GM19035 (cell line): Measurements from ENCODE around the gene WDFY2.

ENCODE experiments used
- ATAC-seq: cut with Tn5 transposase; IDR thresholded peaks from one replicate; pipeline ENCODE4 v1.9.1; 2021; ENCODE audit not compliant: unreplicated experiment

WDFY2 gene

DNA sequence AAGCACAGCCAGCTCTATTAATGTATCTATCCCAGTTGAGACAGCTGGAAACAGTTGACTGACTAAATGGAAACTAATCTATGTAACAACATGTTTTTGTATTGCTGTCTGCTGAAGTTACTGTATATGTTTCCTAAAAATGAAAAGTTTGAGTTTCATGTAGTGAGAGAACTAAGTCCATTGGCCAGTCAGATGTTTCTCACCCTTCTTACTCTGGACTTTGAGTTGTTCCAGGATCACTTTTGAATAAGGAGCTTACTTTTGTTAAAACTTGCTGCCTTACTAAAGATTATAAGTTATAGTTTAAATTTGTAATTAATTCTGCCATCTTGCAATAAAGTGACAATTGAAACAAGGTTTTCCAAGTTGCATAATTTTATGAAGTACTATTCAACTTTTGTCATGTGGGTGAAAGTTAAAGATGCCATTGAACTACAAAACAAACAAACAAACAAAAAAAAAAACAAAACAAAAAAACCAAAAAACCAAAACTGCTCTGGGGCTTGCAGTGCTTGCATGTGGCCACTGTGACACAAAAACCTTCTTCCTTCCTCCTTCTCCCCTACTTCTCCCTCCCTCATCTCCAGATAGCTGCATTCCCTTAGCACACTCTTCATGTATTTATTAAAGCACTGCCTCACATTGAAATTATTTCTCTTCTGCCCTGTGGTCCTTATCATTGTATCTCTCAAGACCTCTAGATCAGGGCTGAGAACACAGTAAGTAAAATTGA lies 15.3 kb downstream of the WDFY2 start:
- ATAC-seq, result no peak

DNA sequence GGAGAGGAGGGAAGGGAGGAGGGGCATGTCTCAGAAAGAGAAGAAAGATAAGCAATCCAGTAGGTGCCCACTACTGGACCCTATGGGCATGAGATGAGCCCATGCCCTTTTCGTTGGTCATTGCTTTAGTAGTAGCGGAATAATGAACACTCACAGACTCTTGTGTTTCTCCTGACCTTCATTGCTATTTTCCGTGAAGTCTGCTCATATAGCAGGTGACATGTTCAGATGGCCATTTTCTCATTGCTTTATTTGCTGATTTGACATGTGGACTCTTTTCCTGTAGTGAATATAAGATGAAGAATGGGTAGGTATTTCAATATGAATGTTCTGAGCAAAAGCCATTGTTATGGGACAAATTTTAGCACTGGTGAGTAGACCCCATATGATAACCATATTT lies 16.4 kb downstream of the WDFY2 start:
- ATAC-seq, result no peak

DNA sequence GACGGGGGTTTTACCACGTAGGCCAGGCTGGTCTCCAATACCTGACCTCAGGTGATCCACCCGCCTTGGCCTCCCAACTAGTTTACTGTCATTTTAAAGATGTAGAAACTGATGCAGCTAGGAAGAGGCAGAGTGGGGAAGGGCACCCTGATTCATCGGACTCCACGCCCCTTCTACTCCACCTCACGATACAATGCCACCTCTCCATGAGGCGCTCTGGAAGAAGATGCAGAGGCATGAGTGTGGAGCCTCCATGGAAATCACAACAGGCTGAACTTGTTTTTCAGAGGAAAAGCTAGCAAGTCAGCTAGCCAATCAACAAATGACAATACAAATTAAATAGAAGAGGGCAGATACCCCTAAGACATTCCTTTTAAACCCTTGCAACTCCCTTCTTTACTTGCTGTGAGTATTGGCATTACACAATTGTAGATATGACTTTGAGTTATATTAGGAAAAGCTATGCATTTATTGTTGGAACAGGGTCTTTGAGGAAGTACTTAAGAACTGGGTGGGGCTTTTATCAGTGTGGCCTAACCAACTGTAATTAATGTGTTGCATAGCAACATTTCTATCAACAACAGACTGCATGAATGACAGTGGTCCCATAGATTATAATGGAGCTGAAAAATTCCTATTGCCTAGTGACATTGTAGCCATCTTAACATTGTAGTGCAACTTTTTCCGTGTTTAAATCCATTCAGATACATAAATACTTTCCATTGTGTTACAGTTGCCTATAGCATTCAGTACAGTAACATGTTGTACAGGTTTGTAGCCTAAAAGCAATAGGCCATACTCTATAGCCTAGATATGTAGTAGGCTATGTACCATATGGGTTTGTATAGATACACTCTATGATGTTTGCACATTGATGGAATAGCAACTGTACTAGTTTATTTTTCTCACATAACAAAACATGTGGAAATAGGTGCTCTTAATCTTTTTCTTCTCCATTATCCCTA lies 17.6 kb downstream of the WDFY2 start:
- no peak for ATAC-seq

GRCh38 chr13:51603716-51604115 lies 19.5 kb downstream of the WDFY2 start:
- no peak for ATAC-seq

- no peak for ATAC-seq
These were observed 21.4 kb downstream of the WDFY2 start for GRCh38 chr13:51605698-51606097.

GRCh38 chr13:51607165-51607564 lies 22.9 kb downstream of the WDFY2 start:
- no peak for ATAC-seq

DNA sequence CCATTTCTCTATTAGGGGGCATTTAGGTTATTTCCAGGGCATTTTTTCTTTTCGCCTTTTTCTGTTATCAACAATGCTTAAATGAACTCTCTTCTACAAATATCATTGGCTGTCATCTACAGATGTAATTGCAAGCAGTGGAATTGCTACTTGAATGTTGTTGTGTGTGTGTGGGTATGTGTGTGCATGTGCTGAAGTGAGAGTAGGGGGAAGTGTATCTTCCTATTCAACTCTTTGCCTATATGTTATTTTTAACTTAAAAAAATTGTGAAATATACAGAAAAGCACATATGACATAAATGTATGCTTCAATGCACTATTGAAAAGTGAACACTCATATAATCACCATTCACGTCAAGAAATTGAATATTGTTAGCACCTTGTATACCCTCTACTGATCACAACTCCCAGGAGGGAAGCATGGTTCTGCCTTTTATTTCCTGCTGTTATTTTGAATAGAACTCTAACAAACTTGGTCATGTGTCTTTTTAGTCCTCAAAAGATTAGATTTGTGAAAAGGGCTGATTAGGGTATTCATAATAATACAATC lies 24.7 kb downstream of the WDFY2 start:
- no peak for ATAC-seq

GRCh38 chr13:51612867-51613266 lies 28.6 kb downstream of the WDFY2 start:
- no peak for ATAC-seq

GRCh38 chr13:51613535-51613934 lies 29.3 kb downstream of the WDFY2 start:
- no peak for ATAC-seq

- ATAC-seq, result peak; percentile 95
These were observed 30.1 kb downstream of the WDFY2 start for GRCh38 chr13:51614350-51614786.

DNA sequence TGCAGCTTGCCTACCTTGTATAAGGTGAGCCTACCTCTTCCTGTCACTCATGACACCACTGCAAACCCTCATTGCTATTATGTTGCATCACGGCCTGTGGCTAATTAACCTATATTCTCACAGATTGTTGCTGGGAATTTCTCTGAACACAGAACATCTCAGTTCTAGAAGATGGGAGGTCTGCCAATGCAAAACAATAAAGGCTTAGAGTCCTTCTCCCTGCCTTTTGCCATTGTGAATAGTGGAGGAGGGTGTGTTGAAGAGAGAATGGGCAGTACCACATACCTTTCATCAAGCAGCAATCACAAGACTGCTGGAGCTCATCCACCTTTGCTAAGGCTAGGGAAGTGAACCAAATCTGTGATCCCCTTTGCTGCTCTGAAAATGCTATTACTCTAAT lies 34.4 kb downstream of the WDFY2 start:
- no peak for ATAC-seq

GRCh38 chr13:51619614-51620013 lies 35.4 kb downstream of the WDFY2 start:
- ATAC-seq, result no peak

DNA sequence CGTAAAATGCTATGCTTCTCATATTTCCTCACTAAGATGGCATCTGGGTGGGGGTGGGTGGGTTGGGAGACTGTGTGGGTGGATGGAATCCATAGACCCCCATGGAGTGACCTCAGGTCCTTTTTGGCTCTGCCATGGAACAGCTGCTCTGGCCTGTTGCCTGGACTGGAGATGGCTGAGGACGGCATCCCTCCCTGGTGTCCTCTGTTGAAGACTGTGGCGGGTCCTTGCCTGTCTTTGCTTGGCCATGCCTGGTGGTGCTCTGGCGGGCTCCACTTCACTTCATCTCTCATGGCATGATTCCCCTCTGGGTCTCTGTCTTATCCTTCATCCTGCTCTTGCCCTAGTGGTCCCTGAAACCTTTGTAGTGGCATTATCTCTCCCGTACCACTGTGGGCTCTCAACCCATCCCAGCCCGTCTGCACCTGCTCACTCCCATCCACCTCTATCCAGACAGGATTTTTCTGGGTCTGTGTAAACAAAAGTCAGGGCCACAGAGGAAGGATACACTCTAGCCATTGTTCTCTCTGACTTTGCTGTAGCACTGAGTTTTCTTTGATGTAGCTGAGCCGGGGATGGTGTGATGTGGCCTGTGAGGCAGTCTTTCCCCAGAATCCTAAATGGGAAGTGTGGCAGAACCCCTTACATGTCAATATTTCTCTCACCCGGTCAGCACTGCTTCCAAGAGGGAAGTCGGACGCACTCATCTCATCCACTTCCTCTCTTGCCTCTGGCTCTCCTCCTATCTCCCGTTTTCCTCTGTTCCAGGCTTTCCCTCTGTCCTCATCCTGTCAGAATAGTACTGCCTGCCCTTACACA lies 36.1 kb downstream of the WDFY2 start:
- ATAC-seq, result no peak

GRCh38 chr13:51621602-51622001 lies 37.3 kb downstream of the WDFY2 start:
- no peak for ATAC-seq

- ATAC-seq, result no peak
These were observed 39.2 kb downstream of the WDFY2 start for GRCh38 chr13:51623473-51623872.

- ATAC-seq, result no peak
These were observed 39.9 kb downstream of the WDFY2 start for GRCh38 chr13:51624207-51624606.

- no peak for ATAC-seq
These were observed 40.6 kb downstream of the WDFY2 start for GRCh38 chr13:51624695-51625345.

DNA sequence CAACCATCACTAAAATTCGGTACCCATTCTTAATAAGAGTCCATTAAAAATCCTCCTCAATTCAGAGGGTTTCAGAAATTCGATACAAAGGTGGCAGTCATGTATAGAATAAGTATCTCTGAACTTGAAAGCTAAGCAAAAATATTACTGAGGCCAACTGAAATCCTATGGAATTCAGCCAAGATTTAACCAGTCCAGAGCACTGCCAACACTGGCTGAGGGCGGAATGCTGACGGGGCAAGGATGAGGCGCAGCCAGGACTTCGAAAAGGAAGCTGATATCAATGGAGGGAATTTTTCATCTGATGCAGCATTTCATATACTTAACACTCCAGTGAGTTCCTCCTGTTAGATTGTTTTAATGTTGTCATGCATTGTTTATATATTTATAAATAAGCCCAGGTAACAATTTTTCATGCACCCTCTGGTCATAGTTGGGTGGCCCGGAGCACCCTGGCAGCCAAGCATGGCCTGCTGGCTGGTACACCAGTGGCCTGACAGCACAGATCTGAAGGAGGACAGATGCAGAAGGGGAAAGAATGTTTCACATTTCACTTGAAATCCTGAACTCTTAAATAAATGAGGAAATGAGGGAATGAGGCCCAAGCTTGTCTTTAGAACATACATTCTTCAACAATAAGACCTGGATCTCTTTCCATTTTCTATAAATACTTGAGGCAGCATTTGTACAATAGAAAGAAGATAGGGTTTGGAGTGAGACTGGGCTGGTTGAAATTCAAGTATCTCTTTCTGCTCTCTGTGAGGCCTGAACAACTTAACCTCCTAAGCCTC lies 41.5 kb downstream of the WDFY2 start:
- no peak for ATAC-seq

GRCh38 chr13:51626749-51627148 lies 42.5 kb downstream of the WDFY2 start:
- ATAC-seq, result no peak
